Prostate gland (tissue), 2 donors: ENCODE measurements around the gene SNRPB.

ENCODE experiments used
- POLR2A ChIP-seq: fragments of 450-650 bp; IDR thresholded peaks from one replicate; pipeline ENCODE4 v1.6.1; 2016; ENCODE audit warnings: antibody characterized with exemption, mild to moderate bottlenecking
- POLR2AphosphoS5 ChIP-seq: sonication (generic); formaldehyde crosslinking; IDR thresholded peaks from one replicate; pipeline ENCODE4 v1.6.1; 2017; ENCODE audit warnings: antibody characterized with exemption
- TF ChIP-seq, protein P1 (sequence below), 4 experiments: fragments of 200-600 bp in 2 of 4; fragments of 450-650 bp in 2 of 4; sonication (generic) in 2 of 4; IDR thresholded peaks; 1 replicate in 3 of 4; 2 replicates in 1 of 4; pipeline ENCODE4 v1.5.1; 2016 to 2019; ENCODE audit warnings: antibody characterized with exemption in 4 of 4, mild to moderate bottlenecking in 2 of 4, moderate library complexity in 2 of 4

DNA sequence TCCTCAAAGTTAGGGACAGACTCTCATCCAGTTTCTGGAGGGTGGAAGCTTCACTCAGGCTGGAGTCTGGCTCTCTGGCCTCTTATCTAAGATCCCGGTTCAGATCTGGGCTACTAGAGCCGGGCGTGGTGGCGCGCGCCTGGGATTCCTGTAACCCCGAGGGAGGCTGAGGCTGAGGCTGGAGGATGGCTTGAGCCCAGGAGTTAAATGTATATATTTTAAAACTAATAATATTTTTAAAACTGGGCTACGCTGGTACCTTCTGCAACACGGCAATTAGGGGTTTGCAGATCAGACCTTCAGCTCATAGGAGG lies 38.8 kb upstream of the SNRPB start:
- TF ChIP-seq, protein P1, sequence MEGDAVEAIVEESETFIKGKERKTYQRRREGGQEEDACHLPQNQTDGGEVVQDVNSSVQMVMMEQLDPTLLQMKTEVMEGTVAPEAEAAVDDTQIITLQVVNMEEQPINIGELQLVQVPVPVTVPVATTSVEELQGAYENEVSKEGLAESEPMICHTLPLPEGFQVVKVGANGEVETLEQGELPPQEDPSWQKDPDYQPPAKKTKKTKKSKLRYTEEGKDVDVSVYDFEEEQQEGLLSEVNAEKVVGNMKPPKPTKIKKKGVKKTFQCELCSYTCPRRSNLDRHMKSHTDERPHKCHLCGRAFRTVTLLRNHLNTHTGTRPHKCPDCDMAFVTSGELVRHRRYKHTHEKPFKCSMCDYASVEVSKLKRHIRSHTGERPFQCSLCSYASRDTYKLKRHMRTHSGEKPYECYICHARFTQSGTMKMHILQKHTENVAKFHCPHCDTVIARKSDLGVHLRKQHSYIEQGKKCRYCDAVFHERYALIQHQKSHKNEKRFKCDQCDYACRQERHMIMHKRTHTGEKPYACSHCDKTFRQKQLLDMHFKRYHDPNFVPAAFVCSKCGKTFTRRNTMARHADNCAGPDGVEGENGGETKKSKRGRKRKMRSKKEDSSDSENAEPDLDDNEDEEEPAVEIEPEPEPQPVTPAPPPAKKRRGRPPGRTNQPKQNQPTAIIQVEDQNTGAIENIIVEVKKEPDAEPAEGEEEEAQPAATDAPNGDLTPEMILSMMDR (IDR thresholded peaks at IDR 0.05) = no peak
- TF ChIP-seq POLR2A (no peak), POLR2AphosphoS5 (no peak)
